ENCODE results near the gene ZKSCAN3. TPM values are rescaled to one million over a fixed set of nuclear protein-coding genes. Genes with fewer than 3 reads are reported as not detected.

ZKSCAN3 gene
- total RNA-seq, 4 donors from 2014 or later: 2.9 to 6.7 (median 4.3) TPM

GRCh38 chr6:28393912-28394662 is 44.3 kb downstream of the ZKSCAN3 start:
- no peak overlapping the region for H3K4me3 ChIP-seq (ENCODE audit: low read depth, poor library complexity, severe bottlenecking)
- intact Hi-C loops (cut with DNase I; ENCODE audit: low total_unique reads): no loop called here
- TF ChIP-seq CTCF (IDR thresholded peaks at IDR 0.05) (no peak), POLR2A (IDR thresholded peaks at IDR 0.05) (no peak)
- WGBS, 2 donors: 90 to 93% methylated on average over 5 of the region's 5 CpGs
- DNase-seq (ENCODE audit: low spot score in 2 of 2): no peak

GRCh38 chr6:28395918-28396317 is 46.2 kb downstream of the ZKSCAN3 start:
- WGBS, 2 donors: 93 to 97% methylated on average over 4 of the region's 4 CpGs
- H3K4me3 ChIP-seq (ENCODE audit: low read depth, poor library complexity, severe bottlenecking): no peak overlapping the region
- no peak for TF ChIP-seq POLR2A (IDR thresholded peaks at IDR 0.05)
- TF ChIP-seq CTCF (IDR thresholded peaks at IDR 0.05): no peak
- intact Hi-C loops (cut with DNase I; ENCODE audit: low total_unique reads): no loop called here
- DNase-seq (ENCODE audit: low spot score in 2 of 2): no peak

- TF ChIP-seq POLR2A (IDR thresholded peaks at IDR 0.05) (no peak), CTCF (IDR thresholded peaks at IDR 0.05) (no peak)
- 2 to 4% methylated on average over 45 to 49 of the region's 49 CpGs for WGBS, 2 donors
- DNase-seq (ENCODE audit: low spot score in 2 of 2): peak; percentile 54 to 95
- intact Hi-C loops (cut with DNase I; ENCODE audit: low total_unique reads): no loop called here
- peak within 1 kb of the TSS; percentile 95 for H3K4me3 ChIP-seq (ENCODE audit: low read depth, poor library complexity, severe bottlenecking)
These were observed 49.8 kb downstream of the ZKSCAN3 start, which contains the start of gene ZSCAN12 for GRCh38 chr6:28399350-28400121. ZSCAN12 (minus strand) TSS chr6:28399747; CDS start chr6:28398405, 1,342 bp downstream.

GRCh38 chr6:28400122-28400451 is 50.3 kb downstream of the ZKSCAN3 start:
- H3K4me3 ChIP-seq (ENCODE audit: low read depth, poor library complexity, severe bottlenecking): peak overlapping the region; percentile 95
- TF ChIP-seq POLR2A (IDR thresholded peaks at IDR 0.05) (no peak), CTCF (IDR thresholded peaks at IDR 0.05) (no peak)
- DNase-seq (ENCODE audit: low spot score in 2 of 2): no peak
- WGBS, 2 donors: 25 to 30% methylated on average over 8 of the region's 8 CpGs
- intact Hi-C loops (cut with DNase I; ENCODE audit: low total_unique reads): no loop called here

- no peak overlapping the region for H3K4me3 ChIP-seq (ENCODE audit: low read depth, poor library complexity, severe bottlenecking)
- intact Hi-C loops (cut with DNase I; ENCODE audit: low total_unique reads): no loop called here
- TF ChIP-seq CTCF (IDR thresholded peaks at IDR 0.05) (no peak), POLR2A (IDR thresholded peaks at IDR 0.05) (no peak)
- 34 to 42% methylated on average over 1 of the region's 1 CpG for WGBS, 2 donors
- no peak for DNase-seq (ENCODE audit: low spot score in 2 of 2)
These were observed 51.4 kb downstream of the ZKSCAN3 start for GRCh38 chr6:28401172-28401571.

All from lower leg skin (tissue), 4 donors.